Measurements from ENCODE around the gene TEX51.

The TEX51 gene

GRCh38 chr2:126888046-126888445 is 10.6 kb upstream of the TEX51 start:
- Histone ChIP-seq H3K9ac (ENCODE audit: low read length) (no peak overlapping the region), H3K27ac (ENCODE audit: low read length) (no peak overlapping the region), H3K79me2 (ENCODE audit: low read length) (no peaks in the 10 kb centered on the region), H3K9me3 (replicated peaks; ENCODE audit: insufficient read depth, low read length) (no peaks in the 10 kb centered on the region; the same call in 1 of the 2 replicates), H3K36me3 (replicated peaks; ENCODE audit: insufficient read depth, low read length) (no peaks in the 10 kb centered on the region), H4K20me1 (ENCODE audit: insufficient read depth, low read length) (no peaks in the 10 kb centered on the region), H3K4me1 (ENCODE audit: low read length) (no peaks in the 10 kb centered on the region), H3K9me2 (replicated peaks; ENCODE audit: insufficient read depth, low read length) (no peaks in the 10 kb centered on the region), H2AFZ (ENCODE audit: low read length) (no peak overlapping the region), H3K27me3 (replicated peaks; ENCODE audit: insufficient read depth, low read length) (no peaks in the 10 kb centered on the region), H3F3A (ENCODE audit: insufficient read depth, low read length) (no peaks in the 10 kb centered on the region), H3K4me3 (ENCODE audit: low read length) (no peak overlapping the region), H3K4me2 (ENCODE audit: low read depth, low read length) (no peak overlapping the region)
- DNase-seq, result no peak
- TF ChIP-seq EZH2phosphoT487 (IDR thresholded peaks at IDR 0.05; ENCODE audit: low read length) (no peak), EZH2 (optimal IDR thresholded peaks at IDR 0.05; ENCODE audit: low read depth, low read length) (no peak)
- TF ChIP-seq, protein P1, sequence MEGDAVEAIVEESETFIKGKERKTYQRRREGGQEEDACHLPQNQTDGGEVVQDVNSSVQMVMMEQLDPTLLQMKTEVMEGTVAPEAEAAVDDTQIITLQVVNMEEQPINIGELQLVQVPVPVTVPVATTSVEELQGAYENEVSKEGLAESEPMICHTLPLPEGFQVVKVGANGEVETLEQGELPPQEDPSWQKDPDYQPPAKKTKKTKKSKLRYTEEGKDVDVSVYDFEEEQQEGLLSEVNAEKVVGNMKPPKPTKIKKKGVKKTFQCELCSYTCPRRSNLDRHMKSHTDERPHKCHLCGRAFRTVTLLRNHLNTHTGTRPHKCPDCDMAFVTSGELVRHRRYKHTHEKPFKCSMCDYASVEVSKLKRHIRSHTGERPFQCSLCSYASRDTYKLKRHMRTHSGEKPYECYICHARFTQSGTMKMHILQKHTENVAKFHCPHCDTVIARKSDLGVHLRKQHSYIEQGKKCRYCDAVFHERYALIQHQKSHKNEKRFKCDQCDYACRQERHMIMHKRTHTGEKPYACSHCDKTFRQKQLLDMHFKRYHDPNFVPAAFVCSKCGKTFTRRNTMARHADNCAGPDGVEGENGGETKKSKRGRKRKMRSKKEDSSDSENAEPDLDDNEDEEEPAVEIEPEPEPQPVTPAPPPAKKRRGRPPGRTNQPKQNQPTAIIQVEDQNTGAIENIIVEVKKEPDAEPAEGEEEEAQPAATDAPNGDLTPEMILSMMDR (IDR thresholded peaks at IDR 0.05; ENCODE audit: low read length), result no peak

- Histone ChIP-seq H3K9ac (ENCODE audit: low read length) (no peak overlapping the region), H2AFZ (ENCODE audit: low read length) (no peak overlapping the region), H3K27me3 (replicated peaks; ENCODE audit: insufficient read depth, low read length) (no peaks in the 10 kb centered on the region), H3K4me2 (ENCODE audit: low read depth, low read length) (no peak overlapping the region), H3K4me3 (ENCODE audit: low read length) (no peak overlapping the region), H3F3A (ENCODE audit: insufficient read depth, low read length) (no peaks in the 10 kb centered on the region), H3K9me2 (replicated peaks; ENCODE audit: insufficient read depth, low read length) (no peaks in the 10 kb centered on the region), H3K9me3 (replicated peaks; ENCODE audit: insufficient read depth, low read length) (no peaks in the 10 kb centered on the region; the same call in 1 of the 2 replicates), H3K27ac (ENCODE audit: low read length) (no peak overlapping the region), H3K36me3 (replicated peaks; ENCODE audit: insufficient read depth, low read length) (no peaks in the 10 kb centered on the region), H3K79me2 (ENCODE audit: low read length) (no peaks in the 10 kb centered on the region), H3K4me1 (ENCODE audit: low read length) (no peaks in the 10 kb centered on the region), H4K20me1 (ENCODE audit: insufficient read depth, low read length) (no peaks in the 10 kb centered on the region)
- no peak for DNase-seq
- TF ChIP-seq, protein P1 (IDR thresholded peaks at IDR 0.05; ENCODE audit: low read length), result no peak
- TF ChIP-seq EZH2 (optimal IDR thresholded peaks at IDR 0.05; ENCODE audit: low read depth, low read length) (no peak), EZH2phosphoT487 (IDR thresholded peaks at IDR 0.05; ENCODE audit: low read length) (no peak)
These were observed 9.6 kb upstream of the TEX51 start for GRCh38 chr2:126889071-126889470.

DNA sequence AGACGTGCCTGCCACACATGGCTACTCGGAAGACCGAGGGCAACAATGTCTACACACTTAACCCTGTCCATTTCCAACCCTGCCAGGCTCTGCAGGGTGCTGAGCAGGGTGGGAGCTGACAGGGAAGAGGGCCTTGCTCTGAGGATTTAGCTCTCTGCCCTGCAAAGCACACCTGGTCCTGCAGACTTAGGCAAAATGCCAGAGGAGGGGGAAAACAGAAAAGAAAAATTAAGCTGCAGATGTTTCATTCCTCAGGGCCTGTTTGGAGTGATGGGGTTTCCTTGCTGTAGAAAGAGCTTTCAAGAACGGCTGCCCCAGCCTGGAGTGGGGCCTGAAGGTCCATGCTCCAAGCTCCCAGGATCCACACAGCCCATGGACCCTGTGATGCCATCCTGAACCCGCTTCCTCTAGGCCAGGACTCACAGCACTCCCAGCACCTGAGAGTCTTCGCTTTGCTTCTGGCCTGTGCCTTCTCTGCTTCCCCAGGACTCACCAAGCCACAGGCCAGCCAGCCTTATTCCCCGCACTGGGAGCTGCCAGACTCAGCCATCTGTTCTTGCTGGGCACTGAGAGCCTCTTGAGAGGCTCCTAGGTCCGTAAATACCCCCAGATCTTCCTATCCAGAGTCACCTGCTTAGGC is 9.1 kb upstream of the TEX51 start:
- no peaks in the 10 kb centered on the region; the same call in 1 of the 2 replicates for H3K9me3 ChIP-seq (replicated peaks; ENCODE audit: insufficient read depth, low read length)

More for the DNA sequence above, 9.1 kb upstream of the TEX51 start:
- no peaks in the 10 kb centered on the region for H3F3A ChIP-seq (ENCODE audit: insufficient read depth, low read length)
- no peak overlapping the region for H2AFZ ChIP-seq (ENCODE audit: low read length)
- H3K79me2 ChIP-seq (ENCODE audit: low read length), result no peaks in the 10 kb centered on the region
- no peak overlapping the region for H3K4me2 ChIP-seq (ENCODE audit: low read depth, low read length)
- no peaks in the 10 kb centered on the region for H4K20me1 ChIP-seq (ENCODE audit: insufficient read depth, low read length)
- TF ChIP-seq, protein P1 (IDR thresholded peaks at IDR 0.05; ENCODE audit: low read length), result no peak
- no peak for TF ChIP-seq EZH2 (optimal IDR thresholded peaks at IDR 0.05; ENCODE audit: low read depth, low read length)
- no peaks in the 10 kb centered on the region for H3K27me3 ChIP-seq (replicated peaks; ENCODE audit: insufficient read depth, low read length)
- no peaks in the 10 kb centered on the region for H3K9me2 ChIP-seq (replicated peaks; ENCODE audit: insufficient read depth, low read length)
- no peak overlapping the region for H3K4me3 ChIP-seq (ENCODE audit: low read length)
- no peak for DNase-seq
- no peaks in the 10 kb centered on the region for H3K4me1 ChIP-seq (ENCODE audit: low read length)
- H3K27ac ChIP-seq (ENCODE audit: low read length), result no peak overlapping the region
- H3K36me3 ChIP-seq (replicated peaks; ENCODE audit: insufficient read depth, low read length), result no peaks in the 10 kb centered on the region
- H3K9ac ChIP-seq (ENCODE audit: low read length), result no peak overlapping the region
